Ramos (cell line): ENCODE results near the gene ST6GALNAC3.
"Not testable (repeated sequence)": the region's sequence is repeated elsewhere in the genome, so short reads cannot be mapped to it uniquely, and the experiment has no call there.

ENCODE experiments used
- in situ Hi-C: fragments of 300-500 bp; cut with MboI; formaldehyde crosslinking; loops from one replicate; pipeline ENCODE4 v1.14.3; 2022; ENCODE audit warnings: low sequenced_read_pairs; ENCODE audit not compliant: unreplicated experiment

The ST6GALNAC3 gene

DNA sequence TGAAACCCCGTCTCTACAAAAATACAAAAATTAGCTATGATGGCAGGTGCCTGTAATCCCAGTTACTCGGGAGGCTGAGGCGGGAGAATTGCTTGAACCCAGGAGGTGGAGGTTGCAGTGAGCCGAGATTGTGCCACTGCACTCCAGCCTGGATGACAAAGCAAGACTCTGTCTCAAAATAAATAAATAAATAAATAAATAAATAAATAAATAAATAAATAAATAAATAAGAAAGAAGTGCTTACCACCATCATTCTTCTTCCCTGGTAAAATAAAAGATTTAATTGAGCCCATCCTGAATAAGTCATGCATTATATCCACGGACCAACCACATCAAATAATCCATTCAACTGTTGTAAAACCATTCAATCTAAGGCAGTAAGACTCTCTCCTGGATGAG, 578.3 kb downstream of the ST6GALNAC3 start:
- in situ Hi-C loops: not testable (repeated sequence)

DNA sequence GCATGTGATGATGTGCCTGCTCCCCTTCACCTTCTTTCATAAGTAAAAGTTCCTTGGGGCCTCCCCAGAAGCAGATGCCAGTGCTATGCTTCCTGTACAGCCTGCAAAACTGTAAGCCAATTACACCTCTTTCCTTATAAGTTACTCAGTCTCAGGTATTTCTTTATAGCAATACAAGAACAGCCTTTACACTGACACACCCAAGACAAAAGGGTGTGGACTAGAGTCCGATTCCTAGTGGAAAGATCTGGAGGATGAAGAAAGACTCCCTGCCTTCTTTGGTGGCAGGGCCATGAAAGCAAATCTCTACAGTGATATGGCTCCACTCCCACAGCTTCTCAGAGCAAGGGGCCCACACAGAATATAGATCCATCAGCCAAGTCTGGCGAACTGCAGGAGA, 583.1 kb downstream of the ST6GALNAC3 start:
- in situ Hi-C loops: no loop called here

DNA sequence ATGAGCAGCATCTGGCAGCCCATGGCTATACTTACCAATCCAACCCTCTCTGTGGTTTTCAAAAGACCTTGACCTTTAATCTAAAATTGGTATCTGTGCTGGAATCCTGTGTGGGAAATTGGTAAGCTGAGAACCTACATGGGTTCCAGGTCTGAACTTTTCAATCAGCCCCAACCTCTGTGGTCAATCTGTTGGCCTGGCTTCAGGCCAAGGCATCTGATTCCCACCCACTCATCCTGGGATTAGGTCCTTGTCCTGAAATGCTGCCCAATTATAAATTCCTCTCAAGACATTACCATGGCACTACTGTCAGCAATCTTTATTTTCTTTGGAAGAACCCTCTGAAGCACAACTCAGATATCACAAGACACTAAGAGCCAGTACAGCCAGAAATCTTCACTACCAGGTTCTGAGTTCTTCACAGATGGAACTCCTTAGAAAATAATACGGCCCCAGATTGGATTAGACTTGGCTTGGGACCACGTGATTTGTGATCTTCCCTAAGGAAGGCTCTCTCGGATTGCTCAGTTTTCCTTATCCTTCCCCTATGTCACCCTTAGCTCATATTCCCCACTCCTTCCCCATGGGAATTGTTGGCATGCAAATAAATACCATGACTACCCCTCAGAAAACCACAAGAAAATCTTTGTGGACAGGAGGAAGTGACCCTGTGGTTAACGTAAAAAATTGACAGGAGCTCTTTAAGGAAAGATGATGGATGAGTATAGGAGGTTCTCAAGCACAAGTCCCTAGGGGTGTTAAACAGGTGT, 584.8 kb downstream of the ST6GALNAC3 start:
- in situ Hi-C loops: no loop called here

GRCh38 chr1:76661531-76661930, 587.0 kb downstream of the ST6GALNAC3 start:
- in situ Hi-C loops: no loop called here

DNA sequence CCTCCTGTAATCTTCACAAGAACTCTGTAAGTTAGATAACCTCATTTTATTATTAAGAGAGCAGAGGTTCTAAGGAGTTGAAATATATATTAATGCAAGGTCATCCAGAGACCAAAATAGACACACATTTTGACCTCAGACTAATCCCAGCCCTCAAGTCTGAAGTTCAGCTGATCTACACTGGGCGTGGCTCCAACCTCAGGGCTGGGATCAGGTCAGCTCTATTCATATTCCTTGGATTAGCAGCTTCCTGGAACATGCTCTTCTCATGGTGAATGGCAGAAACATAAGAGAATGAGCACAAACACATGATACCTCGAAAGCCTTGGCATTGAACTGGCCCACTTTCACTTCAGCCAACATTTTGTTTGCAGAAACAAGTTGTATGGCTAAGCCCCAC, 592.0 kb downstream of the ST6GALNAC3 start:
- in situ Hi-C loops: no loop called here

- in situ Hi-C loops: no loop called here
Measured at GRCh38 chr1:76668046-76668445, 593.5 kb downstream of the ST6GALNAC3 start.

GRCh38 chr1:76669131-76669530, 594.6 kb downstream of the ST6GALNAC3 start:
- in situ Hi-C loops: no loop called here

GRCh38 chr1:76669624-76670315, 595.2 kb downstream of the ST6GALNAC3 start:
- in situ Hi-C loops: no loop called here

GRCh38 chr1:76674689-76675210, 600.2 kb downstream of the ST6GALNAC3 start:
- in situ Hi-C loops: no loop called here

DNA sequence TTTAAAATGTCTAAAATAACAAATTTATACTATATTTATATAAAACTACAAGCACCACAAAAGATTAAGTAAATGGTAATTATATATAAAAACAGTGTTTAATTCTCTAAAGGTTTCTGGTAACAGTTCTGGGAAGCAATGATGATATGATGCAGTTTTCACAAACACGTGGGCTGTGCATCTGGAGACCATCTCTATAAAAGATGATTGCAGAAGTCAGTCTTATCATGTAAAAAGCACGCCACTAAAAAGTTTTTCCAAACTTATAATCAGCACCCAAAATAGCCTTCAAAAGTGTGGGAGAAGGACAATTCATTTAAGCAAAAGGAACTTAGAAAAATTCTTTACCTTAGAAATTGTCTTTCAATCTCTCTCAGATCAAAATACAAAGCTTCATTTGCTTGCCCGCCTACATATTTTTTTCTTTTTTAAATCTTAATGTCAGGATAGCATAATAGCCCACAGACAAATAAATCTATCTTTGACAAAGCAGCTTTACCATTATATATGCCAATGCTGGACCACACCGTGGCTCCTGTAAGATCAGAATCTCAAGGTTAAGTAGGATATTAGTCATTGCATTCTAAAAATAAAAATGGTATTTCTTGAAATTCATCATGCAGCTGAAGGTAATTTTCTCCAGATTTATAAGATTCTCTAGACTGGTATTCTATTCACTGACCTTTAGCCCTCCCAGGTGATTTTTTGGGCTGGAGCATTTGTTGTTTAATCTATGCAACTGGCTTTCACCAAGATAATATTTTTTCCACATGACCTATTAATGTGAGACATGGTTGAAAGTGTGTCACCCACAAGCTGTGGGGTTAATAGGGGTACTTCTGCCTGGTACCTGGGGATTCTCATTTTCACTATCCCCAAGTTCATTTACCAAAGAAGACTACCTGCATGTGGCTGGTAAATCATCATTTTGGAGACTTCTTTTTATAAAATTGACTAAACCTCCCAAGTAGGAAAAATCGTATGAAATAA, 603.2 kb downstream of the ST6GALNAC3 start:
- in situ Hi-C loops: no loop called here

GRCh38 chr1:76679534-76680152, 605.1 kb downstream of the ST6GALNAC3 start:
- in situ Hi-C loops: no loop called here

DNA sequence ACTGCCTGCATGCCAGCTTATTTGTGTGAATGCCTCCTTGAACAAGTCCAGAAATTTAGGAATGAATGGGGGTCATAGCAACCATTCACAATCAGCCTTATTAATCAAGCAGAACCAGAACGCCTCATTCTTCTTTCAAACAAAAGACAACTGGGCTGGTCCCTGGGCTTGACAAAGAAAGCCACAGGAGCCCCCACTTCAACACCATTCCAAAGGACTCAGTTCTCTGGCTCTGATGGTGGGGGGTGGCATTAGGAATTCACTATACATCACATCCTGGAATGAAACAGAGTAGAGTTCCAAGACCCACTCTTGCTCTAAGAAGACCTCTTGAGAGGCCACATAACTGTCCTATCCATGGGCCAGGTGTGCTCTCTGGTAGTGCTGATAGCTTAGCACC, 606.1 kb downstream of the ST6GALNAC3 start:
- in situ Hi-C loops: no loop called here

- in situ Hi-C loops: no loop called here
Measured at GRCh38 chr1:76682138-76682537, 607.6 kb downstream of the ST6GALNAC3 start.
